H1 (cell line): Measurements from ENCODE around the gene BACE2. TPM values are rescaled to one million over a fixed set of nuclear protein-coding genes. Genes with fewer than 3 reads are reported as not detected.

ENCODE experiments used
- CTCF ChIA-PET: fragments of 300-600 bp; sonication (Branson Sonifier 250); formaldehyde crosslinking; loops from one replicate; lab custom pipeline; 2021; ENCODE audit not compliant: partially characterized antibody; lab: Charles Lee
- POLR2A ChIA-PET: fragments of 300-600 bp; sonication (Branson Sonifier 250); formaldehyde crosslinking; loops from one replicate; lab custom pipeline; 2021; ENCODE audit warnings: inconsistent platforms; ENCODE audit not compliant: partially characterized antibody; lab: Charles Lee
- DNase-seq, 2 experiments: peaks; one replicate each; pipeline versions ENCODE4 v3.0.0 to v3.0.0-alpha.2; 2010 to 2022; ENCODE audit warnings: low spot score in 2 of 2, low read depth in 1 of 2, mixed read lengths in 1 of 2
- FAIRE-seq: peaks from 2 replicates; lab custom pipeline; 2011; peaks lifted over from hg19 to GRCh38; lab: Jason Lieb, UNC
- H2AFZ ChIP-seq: 2 replicates; pipeline ENCODE4 v1.8.1; 2012; ENCODE audit warnings: low read length, inconsistent platforms
- H2AK5ac ChIP-seq: 2 replicates; pipeline ENCODE4 v1.6.1; 2013; ENCODE audit warnings: low read depth, low read length
- H2BK120ac ChIP-seq: replicated peaks from 2 replicates; pipeline ENCODE3; 2013; ENCODE audit warnings: low read depth, low read length, inconsistent platforms
- H2BK12ac ChIP-seq: 2 replicates; pipeline ENCODE4 v1.6.1; 2013; ENCODE audit warnings: low read depth, low read length
- H2BK15ac ChIP-seq: 2 replicates; pipeline ENCODE4 v1.6.1; 2013; ENCODE audit warnings: low read length
- H2BK20ac ChIP-seq: 2 replicates; pipeline ENCODE4 v1.6.1; 2013; ENCODE audit warnings: low read length
- H2BK5ac ChIP-seq: 2 replicates; pipeline ENCODE4 v1.6.1; 2013; ENCODE audit warnings: low read depth, low read length
- H3K14ac ChIP-seq: 2 replicates; pipeline ENCODE4 v1.6.1; 2013; ENCODE audit warnings: inconsistent platforms; ENCODE audit not compliant: insufficient read length
- H3K18ac ChIP-seq: 2 replicates; pipeline ENCODE4 v1.6.1; 2013; ENCODE audit warnings: low read length; ENCODE audit errors: extremely low read depth
- H3K23ac ChIP-seq: 2 replicates; pipeline ENCODE4 v1.6.1; 2013; ENCODE audit warnings: inconsistent platforms; ENCODE audit not compliant: insufficient read length
- H3K23me2 ChIP-seq: 2 replicates; pipeline ENCODE4 v1.6.1; 2013; ENCODE audit warnings: low read depth, low read length
- H3K27ac ChIP-seq: 2 replicates; pipeline ENCODE4 v1.6.1; 2011; ENCODE audit warnings: low read depth, low read length, inconsistent platforms
- H3K27me3 ChIP-seq, 4 experiments: replicated peaks in 1 of 4; 1 replicate in 1 of 4; 2 replicates in 3 of 4; pipeline versions ENCODE4 v1.6.1 to v1.8.1; 2011 to 2013; ENCODE audit warnings: low read length in 3 of 4, mild to moderate bottlenecking in 3 of 4, inconsistent platforms in 2 of 4, mixed read lengths in 2 of 4, moderate library complexity in 1 of 4; ENCODE audit not compliant: control insufficient read depth in 3 of 4, insufficient read depth in 3 of 4; ENCODE audit errors: extremely low read depth in 1 of 4
- H3K36me3 ChIP-seq, 4 experiments: 2 replicates each; pipeline versions ENCODE4 v1.6.1 to v1.8.1; 2011 to 2013; ENCODE audit warnings: mild to moderate bottlenecking in 4 of 4, low read length in 3 of 4, moderate library complexity in 2 of 4, control low read depth in 1 of 4, inconsistent platforms in 1 of 4; ENCODE audit not compliant: insufficient read depth in 4 of 4, control insufficient read depth in 2 of 4
- H3K4ac ChIP-seq: replicated peaks from 2 replicates; pipeline ENCODE3; 2013; ENCODE audit warnings: low read length, low read depth, mixed read lengths, inconsistent platforms; ENCODE audit not compliant: insufficient read length
- H3K4me1 ChIP-seq, 4 experiments: replicated peaks in 1 of 4; 1 replicate in 1 of 4; 2 replicates in 3 of 4; pipeline versions ENCODE4 v1.6.1 to v1.8.1; 2011 to 2013; ENCODE audit warnings: low read length in 3 of 4, inconsistent platforms in 2 of 4, mixed read lengths in 1 of 4; ENCODE audit not compliant: insufficient read depth in 4 of 4, control insufficient read depth in 3 of 4
- H3K4me2 ChIP-seq, 2 experiments: 2 replicates each; pipeline versions ENCODE4 v1.6.1 to v1.8.1; 2011 to 2013; ENCODE audit warnings: low read depth in 2 of 2, low read length in 2 of 2, control low read depth in 1 of 2, inconsistent platforms in 1 of 2, mild to moderate bottlenecking in 1 of 2; ENCODE audit not compliant: insufficient read depth in 1 of 2
- H3K4me3 ChIP-seq, 4 experiments: fragments of 200-600, 300-600 bp in 1 of 4; sonication (generic), shearing (Covaris generic), sonication (Bioruptor Twin) in 1 of 4; 2 replicates each; pipeline versions ENCODE4 v1.5.1 to v1.8.1; 2011 to 2016; ENCODE audit warnings: low read length in 4 of 4, low read depth in 3 of 4, control low read depth in 2 of 4, inconsistent platforms in 2 of 4, mild to moderate bottlenecking in 2 of 4, mixed read lengths in 1 of 4, moderate library complexity in 1 of 4; ENCODE audit not compliant: insufficient read depth in 2 of 4; ENCODE audit errors: extremely low read depth in 1 of 4
- H3K56ac ChIP-seq: replicated peaks from 2 replicates; pipeline ENCODE3; 2013; ENCODE audit warnings: low read depth, mild to moderate bottlenecking, mixed read lengths, low read length, inconsistent platforms; ENCODE audit not compliant: insufficient read length
- H3K79me1 ChIP-seq: 2 replicates; pipeline ENCODE4 v1.6.1; 2013; ENCODE audit warnings: low read depth, low read length, control low read depth
- H3K79me2 ChIP-seq, 2 experiments: 2 replicates each; pipeline versions ENCODE4 v1.6.1 to v1.8.1; 2012 to 2013; ENCODE audit warnings: low read length in 2 of 2, mild to moderate bottlenecking in 2 of 2, inconsistent platforms in 1 of 2; ENCODE audit not compliant: insufficient read depth in 2 of 2, control insufficient read depth in 1 of 2
- H3K9ac ChIP-seq, 4 experiments: replicated peaks in 1 of 4; 1 replicate in 1 of 4; 2 replicates in 3 of 4; pipeline versions ENCODE4 v1.6.1 to v1.8.1; 2011 to 2013; ENCODE audit warnings: low read depth in 3 of 4, low read length in 3 of 4, control low read depth in 2 of 4, mild to moderate bottlenecking in 2 of 4, moderate library complexity in 2 of 4, inconsistent platforms in 1 of 4; ENCODE audit errors: extremely low read depth in 1 of 4
- H3K9me3 ChIP-seq, 2 experiments: 2 replicates each; pipeline versions ENCODE4 v1.6.1 to v1.8.1; 2012 to 2013; ENCODE audit warnings: mild to moderate bottlenecking in 2 of 2, moderate library complexity in 2 of 2, control low read depth in 1 of 2, inconsistent platforms in 1 of 2, low read depth in 1 of 2, low read length in 1 of 2, mixed read lengths in 1 of 2; ENCODE audit not compliant: insufficient read depth in 2 of 2
- H4K20me1 ChIP-seq, 2 experiments: replicated peaks in 1 of 2; 2 replicates each; pipeline versions ENCODE3 to v1.8.1; 2011 to 2013; ENCODE audit warnings: inconsistent platforms in 2 of 2, low read length in 2 of 2, mild to moderate bottlenecking in 1 of 2; ENCODE audit not compliant: insufficient read depth in 2 of 2, control insufficient read depth in 1 of 2
- H4K5ac ChIP-seq: 2 replicates; pipeline ENCODE4 v1.6.1; 2013; ENCODE audit warnings: low read length, low read depth, mixed read lengths, inconsistent platforms; ENCODE audit not compliant: insufficient read length
- H4K8ac ChIP-seq: 2 replicates; pipeline ENCODE4 v1.8.0; 2013; ENCODE audit warnings: mild to moderate bottlenecking, moderate library complexity, low read length, inconsistent platforms; ENCODE audit not compliant: insufficient read depth; ENCODE audit errors: extremely low read depth
- H4K91ac ChIP-seq: replicated peaks from 2 replicates; pipeline ENCODE3; 2013; ENCODE audit warnings: low read length, mixed read lengths, inconsistent platforms; ENCODE audit not compliant: insufficient read length
- KDM5A ChIP-seq: fragments of 200-600 bp; IDR thresholded peaks from 2 replicates; pipeline ENCODE4 v1.7.1; 2012; ENCODE audit warnings: mild to moderate bottlenecking, low read length, inconsistent platforms, mixed read lengths
- SIX5 ChIP-seq: IDR thresholded peaks from 2 replicates; pipeline ENCODE4 v1.6.1; 2011; ENCODE audit warnings: mild to moderate bottlenecking, low read depth, low read length
- polyA plus RNA-seq, 7 experiments: library from polyadenylated mRNA; depleted of rRNA in 3 of 7; stranded (reverse) in 5 of 7; unstranded in 2 of 7; fragments of >200 nt in 5 of 7; fragments of 200-250 nt in 2 of 7; gene quantifications; 1 replicate in 5 of 7; 2 replicates in 1 of 7; 4 replicates in 1 of 7; pipeline versions ENCODE4 v1.2.1 to v1.2.3, GENCODE V29; 2011 to 2013; ENCODE audit warnings: missing spikeins in 2 of 7, mixed read lengths in 2 of 7
- total RNA-seq: library from RNA; stranded (reverse); fragmentation: NEBNext Ultra II Directional; extraction: Animal tissue kit (Norgen Biotek cat#: 25700); gene quantifications from 2 replicates; pipeline ENCODE4 v1.2.1, GENCODE V29; 2021

BACE2 gene
- total and polyA plus RNA-seq, 2 of the 8 experiments (the other 6 are each of a cell fraction or from before 2014, with no cell fraction given): 8.1 to 10.9 TPM

DNA sequence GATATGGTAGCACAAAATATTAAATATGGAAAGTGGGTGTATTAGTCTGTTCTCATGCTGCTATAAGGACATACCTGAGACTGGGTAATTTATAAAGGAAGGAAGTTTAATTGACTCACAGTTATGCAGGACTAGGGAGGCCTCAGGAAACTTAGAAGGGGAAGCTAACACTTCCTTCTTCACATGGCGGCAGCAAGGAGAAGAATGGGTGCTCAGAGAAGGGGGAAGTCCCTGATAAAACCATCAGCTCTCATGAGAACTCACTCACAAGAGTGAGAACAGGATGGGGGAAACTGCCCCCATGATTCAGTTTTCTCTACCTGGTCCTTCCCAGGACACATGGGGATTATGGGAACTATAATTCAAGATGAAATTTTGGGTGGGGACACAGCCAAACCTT, 15.8 kb upstream of the BACE2 start (continued):
- TF ChIP-seq KDM5A: no peak
- TF ChIP-seq, all 59 proteins: peak for 0

DNA sequence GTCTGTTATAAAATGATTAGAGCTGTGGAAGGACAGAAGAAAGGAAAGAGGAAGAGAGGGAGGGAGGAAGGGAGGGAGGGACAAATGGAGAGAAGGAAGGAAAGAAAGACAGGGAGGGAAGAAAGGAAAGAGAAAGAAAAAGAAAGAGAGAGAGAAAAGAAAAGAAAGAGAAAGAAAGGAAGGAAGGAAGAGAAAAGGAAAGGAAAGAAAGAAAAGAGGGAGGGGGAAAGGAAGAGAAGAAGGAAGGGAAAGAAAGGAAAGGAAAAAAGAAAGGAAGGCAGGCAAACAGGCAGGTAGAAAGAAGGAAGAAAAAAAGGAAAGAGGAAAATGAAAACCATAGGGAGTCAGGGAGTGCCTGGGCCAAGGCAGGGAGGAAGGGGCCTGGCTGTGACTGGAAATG, 14.5 kb upstream of the BACE2 start:
- H3K79me1 ChIP-seq: no peaks in the 10 kb centered on the region
- H3K36me3 ChIP-seq: no peaks in the 10 kb centered on the region; a peak in 1 of 8 replicates
- no peak overlapping the region for H3K4me2 ChIP-seq
- H3K27ac ChIP-seq: no peak overlapping the region
- no peak overlapping the region for H3K56ac ChIP-seq
- no peak overlapping the region for H3K9ac ChIP-seq
- no peak overlapping the region for H3K4me3 ChIP-seq
- H2BK12ac ChIP-seq: no peak overlapping the region
- H3K4me1 ChIP-seq: no peaks in the 10 kb centered on the region
- H2BK20ac ChIP-seq: no peak overlapping the region
- no peak overlapping the region for H2BK5ac ChIP-seq
- no peak overlapping the region for H2BK15ac ChIP-seq
- peaks cover 5% of the 10 kb centered on the region; the same call in 1 of the 2 replicates for H3K23me2 ChIP-seq
- H4K8ac ChIP-seq: no peak overlapping the region
- H3K23ac ChIP-seq: no peak overlapping the region
- CTCF ChIA-PET: interaction anchor here (0.8 kb wide), 1 partner anchor 14 kb away, joined by 3 read pairs; no protein-coding TSS in a partner anchor
- POLR2A ChIA-PET: no interaction called here
- DNase-seq (no peak), FAIRE-seq (no peak)
- no peak overlapping the region for H4K91ac ChIP-seq
- no peaks in the 10 kb centered on the region for H3K79me2 ChIP-seq
- H2AK5ac ChIP-seq: no peak overlapping the region
- no peak for TF ChIP-seq SIX5
- no peak overlapping the region for H2BK120ac ChIP-seq
- peaks cover 0 to 8% (median 0%) of the 10 kb centered on the region in 4 experiments; a peak in 2 of 7 replicates for H3K27me3 ChIP-seq
- no peak overlapping the region for H4K5ac ChIP-seq
- H4K20me1 ChIP-seq: peaks cover 0 to 9% of the 10 kb centered on the region in 2 experiments
- no peak overlapping the region for H3K18ac ChIP-seq
- no peak overlapping the region for H2AFZ ChIP-seq
- H3K4ac ChIP-seq: no peak overlapping the region
- H3K9me3 ChIP-seq: peaks cover 0 to 6% of the 10 kb centered on the region in 2 experiments; a peak in 2 of 4 replicates
- no peak overlapping the region for H3K14ac ChIP-seq
